Measurements from ENCODE around the gene GHRH.

DNA sequence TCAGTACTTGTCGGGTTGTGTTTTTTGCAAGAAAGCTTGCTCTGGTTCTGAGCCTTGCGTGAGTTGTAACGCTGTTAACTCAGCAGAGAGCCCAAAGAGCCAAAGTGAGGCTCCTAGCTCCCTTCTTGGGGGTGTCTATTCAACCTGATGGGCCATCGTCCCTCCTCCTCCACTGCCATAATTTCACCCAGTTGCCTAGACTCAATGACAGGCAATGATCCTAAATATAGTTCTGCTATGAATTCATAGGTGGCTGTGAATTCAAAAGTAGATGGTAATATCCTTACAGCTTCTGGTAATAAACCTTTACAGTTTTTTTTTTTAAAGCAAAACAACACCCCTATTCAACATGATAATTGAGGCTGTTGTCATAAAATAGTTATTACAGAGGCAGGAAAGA is 39.5 kb downstream of the GHRH start:
- TF ChIP-seq, protein P1, sequence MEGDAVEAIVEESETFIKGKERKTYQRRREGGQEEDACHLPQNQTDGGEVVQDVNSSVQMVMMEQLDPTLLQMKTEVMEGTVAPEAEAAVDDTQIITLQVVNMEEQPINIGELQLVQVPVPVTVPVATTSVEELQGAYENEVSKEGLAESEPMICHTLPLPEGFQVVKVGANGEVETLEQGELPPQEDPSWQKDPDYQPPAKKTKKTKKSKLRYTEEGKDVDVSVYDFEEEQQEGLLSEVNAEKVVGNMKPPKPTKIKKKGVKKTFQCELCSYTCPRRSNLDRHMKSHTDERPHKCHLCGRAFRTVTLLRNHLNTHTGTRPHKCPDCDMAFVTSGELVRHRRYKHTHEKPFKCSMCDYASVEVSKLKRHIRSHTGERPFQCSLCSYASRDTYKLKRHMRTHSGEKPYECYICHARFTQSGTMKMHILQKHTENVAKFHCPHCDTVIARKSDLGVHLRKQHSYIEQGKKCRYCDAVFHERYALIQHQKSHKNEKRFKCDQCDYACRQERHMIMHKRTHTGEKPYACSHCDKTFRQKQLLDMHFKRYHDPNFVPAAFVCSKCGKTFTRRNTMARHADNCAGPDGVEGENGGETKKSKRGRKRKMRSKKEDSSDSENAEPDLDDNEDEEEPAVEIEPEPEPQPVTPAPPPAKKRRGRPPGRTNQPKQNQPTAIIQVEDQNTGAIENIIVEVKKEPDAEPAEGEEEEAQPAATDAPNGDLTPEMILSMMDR (IDR thresholded peaks at IDR 0.05) = no peak
- no peak for TF ChIP-seq POLR2A (IDR thresholded peaks at IDR 0.05)

All from thyroid gland (tissue), 4 donors.